ENCODE measurements around the gene DNAH1. TPM values are rescaled to one million over a fixed set of nuclear protein-coding genes. Genes with fewer than 3 reads are reported as not detected.

The DNAH1 gene
- total RNA-seq, 1 donor from 2014 or later: 1.3 TPM

GRCh38 chr3:52443791-52444687, 127.9 kb downstream of the DNAH1 start:
- DNase-seq (ENCODE audit: low read depth, low spot score): no peak

DNA sequence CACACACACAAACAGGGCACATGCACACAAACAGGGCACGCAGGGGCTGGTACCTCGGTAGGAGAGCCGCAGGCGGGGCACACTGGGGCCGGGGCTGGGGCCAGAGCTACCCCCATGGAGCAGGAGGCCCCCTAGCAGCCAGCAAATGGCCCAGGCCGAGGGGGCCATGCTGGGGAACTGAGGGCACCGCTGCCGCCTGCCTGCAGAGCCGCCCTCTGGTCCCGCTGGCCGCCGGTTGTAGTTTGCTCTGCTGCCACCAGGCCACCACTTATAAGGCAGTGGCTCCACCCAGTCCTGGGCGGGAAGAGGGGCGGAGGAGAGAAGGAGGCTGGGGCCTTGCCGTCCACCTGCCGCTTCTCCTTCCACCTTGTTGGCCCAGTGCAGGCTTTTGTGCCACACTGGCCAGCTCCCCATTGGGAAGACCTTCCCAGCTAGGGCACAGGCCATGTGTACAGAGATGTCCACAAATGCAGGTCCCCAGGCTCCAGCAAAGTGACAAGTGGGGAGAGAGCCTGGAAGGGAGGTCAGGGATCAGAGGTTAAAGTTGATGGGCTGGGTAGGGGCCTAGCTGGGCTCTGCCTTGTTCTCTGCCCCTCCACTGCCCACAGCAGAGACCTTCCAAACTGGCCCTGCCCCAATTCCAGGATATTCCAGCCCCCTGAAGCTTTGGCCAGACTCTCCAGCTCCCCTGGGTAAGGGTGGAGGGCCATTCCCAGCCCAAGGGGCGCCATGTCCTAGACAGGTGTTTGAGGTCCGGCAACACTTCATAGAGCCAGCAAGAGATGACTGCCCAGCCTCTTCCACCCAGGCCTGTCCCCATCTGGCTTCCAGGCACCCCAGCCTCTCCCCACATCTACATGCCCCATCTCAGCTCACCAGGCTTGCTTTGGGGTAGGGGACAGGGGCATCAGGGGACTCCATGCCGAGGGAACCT, 129.0 kb downstream of the DNAH1 start, which contains the start of gene SEMA3G:
Gene SEMA3G (minus strand): TSS at position 244 of the 934 bp plus-strand sequence. CDS start 76 bp downstream, at position 168.
- no peak for DNase-seq (ENCODE audit: low read depth, low spot score)

DNA sequence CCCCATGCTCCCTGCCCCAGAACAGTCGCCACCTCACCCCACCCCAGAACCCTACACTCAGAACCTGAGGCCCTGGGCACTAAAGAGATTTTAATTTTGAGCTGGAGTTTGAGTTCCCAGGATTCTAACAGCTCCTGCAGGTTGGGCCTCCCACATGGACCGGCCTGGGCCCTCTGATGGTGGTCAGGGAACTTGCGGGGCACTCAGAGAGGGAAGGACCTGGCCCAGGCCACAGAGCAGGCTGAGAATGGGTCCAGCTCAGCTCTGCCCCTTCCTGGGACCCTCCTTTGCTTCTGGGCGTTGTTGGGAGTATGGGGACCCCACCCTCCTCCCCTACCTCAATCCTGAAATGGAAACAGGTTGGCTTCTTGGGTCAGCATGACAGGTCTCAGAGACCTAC, 129.9 kb downstream of the DNAH1 start:
- DNase-seq (ENCODE audit: low read depth, low spot score): no peak

DNA sequence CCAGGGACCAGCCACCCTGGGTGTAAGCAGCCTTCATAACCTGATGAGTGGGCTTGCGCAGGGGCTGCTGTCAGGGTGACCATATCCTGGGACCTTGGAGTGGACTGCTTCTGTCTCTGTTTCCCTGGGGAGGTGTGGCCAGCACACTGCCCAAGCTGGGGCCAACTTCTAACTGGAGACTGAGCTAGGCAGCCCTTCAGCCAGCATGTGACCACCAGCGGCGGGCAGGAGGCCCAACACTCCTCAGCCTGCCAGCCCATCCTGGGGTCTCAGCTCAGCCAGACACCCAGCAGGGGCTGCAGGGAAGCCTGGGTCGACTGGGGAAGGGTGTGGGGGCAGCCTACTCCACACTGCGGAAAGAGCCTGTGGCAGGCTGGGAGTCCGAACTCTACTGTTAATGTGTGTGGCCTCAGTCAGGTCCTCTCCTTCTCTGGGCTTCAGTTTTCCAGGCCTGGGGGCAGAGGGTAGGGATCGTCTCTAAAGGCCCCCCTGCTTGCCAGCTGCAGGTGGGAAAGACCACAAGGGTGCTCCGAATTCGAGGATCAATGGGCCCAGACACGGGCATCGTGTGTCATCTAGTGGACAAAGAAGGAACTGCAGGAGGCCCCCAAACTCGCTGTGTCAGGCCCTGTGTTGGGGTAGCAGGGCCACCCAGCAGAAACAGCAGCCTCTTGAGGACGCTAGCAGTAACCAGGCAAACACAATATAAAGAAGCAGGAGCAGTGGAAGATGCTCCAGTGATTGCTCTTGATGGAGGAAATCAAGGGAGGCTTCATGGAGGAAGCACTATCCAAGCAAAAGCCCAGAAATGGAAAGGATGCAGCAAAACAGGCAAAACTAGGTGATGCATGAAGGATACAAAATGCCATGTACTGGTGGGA, 130.8 kb downstream of the DNAH1 start:
- no peak for DNase-seq (ENCODE audit: low read depth, low spot score)

DNA sequence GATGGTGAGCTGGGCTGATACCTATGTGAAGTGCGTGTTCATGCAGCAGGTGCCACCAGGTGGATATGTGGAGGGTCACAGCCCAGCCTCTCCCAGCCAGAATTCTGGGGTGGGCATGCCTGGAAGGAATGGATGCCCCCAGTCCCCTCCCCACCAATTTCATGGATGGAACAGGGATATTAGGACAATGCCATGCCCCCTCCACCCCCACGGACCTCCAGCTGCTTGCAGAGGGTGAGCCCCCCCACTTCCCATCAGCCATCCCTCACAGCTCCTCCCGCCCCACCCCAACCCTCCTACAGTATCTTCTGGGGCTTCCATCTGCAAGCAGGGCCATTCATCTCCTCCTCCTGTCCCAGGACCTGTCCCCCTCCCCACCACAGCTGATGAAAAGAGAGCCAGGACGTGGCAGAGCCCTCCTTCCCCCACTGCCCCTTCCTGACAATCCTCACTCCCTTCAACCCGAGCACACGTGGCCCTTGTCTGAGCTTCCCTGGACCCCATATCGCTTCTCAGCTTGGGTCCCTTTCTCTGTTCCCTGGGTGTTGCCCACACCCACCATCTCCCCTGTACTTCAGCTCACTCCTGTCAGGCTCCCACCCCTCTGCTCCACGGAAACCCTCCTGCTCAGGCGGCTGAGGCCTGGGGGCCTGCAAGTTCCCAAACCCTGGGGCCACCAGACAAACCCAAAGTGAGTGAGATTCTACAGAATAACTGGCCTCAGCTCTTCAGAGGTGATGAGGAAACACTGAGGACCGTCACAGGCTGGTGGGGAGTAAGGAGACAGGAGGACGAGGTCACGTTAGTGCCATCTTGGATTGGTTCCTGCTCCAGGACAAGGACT, 131.6 kb downstream of the DNAH1 start:
- DNase-seq (ENCODE audit: low read depth, low spot score): no peak

Other genes starting within 250 kb of the DNAH1 start
- 14.9 and 21.2 TPM in 2 replicates for gene POC1A, start 161.9 kb upstream of the DNAH1 start, total RNA-seq
- 44.6 and 58.4 TPM in 2 replicates for gene ALAS1, start 118.2 kb upstream of the DNAH1 start, total RNA-seq
- 0.04 TPM in 1 of 2 replicates, not detected in the other for gene TLR9, start 90.7 kb upstream of the DNAH1 start, total RNA-seq
- 117 and 154 TPM in 2 replicates for gene TWF2, start 77.2 kb upstream of the DNAH1 start, total RNA-seq
- 15.5 and 15.9 TPM in 2 replicates for gene PPM1M, start 70.6 kb upstream of the DNAH1 start, total RNA-seq
- 98.5 and 108 TPM in 2 replicates for gene WDR82, start 37.7 kb upstream of the DNAH1 start, total RNA-seq
- gene GLYCTK, start 28.5 kb upstream of the DNAH1 start, total RNA-seq: 14.3 and 20.6 TPM in 2 replicates
- 83.5 and 91.3 TPM in 2 replicates for gene BAP1, start 93.7 kb downstream of the DNAH1 start, total RNA-seq
- gene PHF7, start 94.3 kb downstream of the DNAH1 start, total RNA-seq: 3.5 and 5.3 TPM in 2 replicates
- gene SEMA3G, start 128.8 kb downstream of the DNAH1 start, total RNA-seq: 2.1 and 6.4 TPM in 2 replicates
- 0.18 TPM in 1 of 2 replicates, not detected in the other for gene TNNC1, start 137.7 kb downstream of the DNAH1 start, total RNA-seq
- gene NISCH, start 139.3 kb downstream of the DNAH1 start, total RNA-seq: 57.2 and 88.7 TPM in 2 replicates
- 189 and 237 TPM in 2 replicates for gene STAB1, start 179.0 kb downstream of the DNAH1 start, total RNA-seq
- gene NT5DC2, start 217.5 kb downstream of the DNAH1 start, total RNA-seq: 50.1 and 53.8 TPM in 2 replicates
- gene UQCC5, start 220.3 kb downstream of the DNAH1 start, total RNA-seq: 5.1 and 7.5 TPM in 2 replicates

Data from pulmonary artery endothelial cell (primary cell).